SU-DHL-6 (cell line): ENCODE data around the gene CPT1C.

ENCODE experiments used
- EZH2phosphoT487 ChIP-seq: fragments of 200-600 bp; sonication (generic), shearing (Covaris generic); conservative IDR thresholded peaks from 2 replicates; pipeline ENCODE4 v1.6.1; 2018; ENCODE audit warnings: mild to moderate bottlenecking, antibody characterized with exemption, low read length, moderate library complexity, mixed read lengths
- TF ChIP-seq, protein P1 (sequence below): fragments of 200-600 bp; sonication (generic); IDR thresholded peaks from one replicate; pipeline ENCODE4 v1.5.1; 2017; ENCODE audit warnings: antibody characterized with exemption, mild to moderate bottlenecking, low read length, moderate library complexity; ENCODE audit not compliant: insufficient read depth, poor library complexity, severe bottlenecking

DNA sequence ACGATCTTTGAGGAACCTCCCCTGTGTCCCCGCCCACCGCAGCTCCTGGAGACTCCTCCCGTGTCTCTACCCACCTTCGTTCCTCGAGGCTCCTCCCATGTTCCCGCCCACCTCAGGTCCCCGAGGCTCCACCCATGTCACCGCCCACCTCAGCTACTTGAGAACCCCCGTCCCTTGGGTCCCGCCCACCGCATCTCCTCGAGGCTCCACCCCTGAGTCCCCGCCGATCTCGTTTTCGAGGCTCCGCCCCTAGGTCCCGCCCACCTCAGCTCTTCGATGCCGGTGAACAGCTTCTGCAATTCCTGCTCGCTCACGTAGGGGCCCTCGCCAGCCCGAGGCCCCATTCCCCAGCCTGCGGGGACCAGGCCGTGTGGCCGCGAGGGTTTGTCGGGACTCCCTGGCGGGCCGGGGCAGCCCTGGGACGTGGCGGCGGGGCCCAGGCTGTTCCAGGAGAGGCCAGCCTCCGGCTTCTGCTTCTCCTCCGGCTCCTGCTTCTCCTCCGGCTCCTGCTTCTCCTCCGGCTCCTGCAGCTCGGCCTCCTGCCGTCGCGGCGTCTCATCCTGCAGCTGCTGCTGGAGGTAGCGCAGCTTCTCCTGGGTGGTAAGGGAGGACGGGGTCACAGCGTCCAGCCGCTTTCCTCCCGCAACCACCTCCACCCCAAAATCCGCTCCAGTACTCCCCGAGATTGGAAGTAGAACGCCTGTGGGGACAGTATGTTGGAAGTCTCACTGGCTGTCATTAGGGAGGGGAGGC is 55.5 kb downstream of the CPT1C start:
- TF ChIP-seq, protein P1, sequence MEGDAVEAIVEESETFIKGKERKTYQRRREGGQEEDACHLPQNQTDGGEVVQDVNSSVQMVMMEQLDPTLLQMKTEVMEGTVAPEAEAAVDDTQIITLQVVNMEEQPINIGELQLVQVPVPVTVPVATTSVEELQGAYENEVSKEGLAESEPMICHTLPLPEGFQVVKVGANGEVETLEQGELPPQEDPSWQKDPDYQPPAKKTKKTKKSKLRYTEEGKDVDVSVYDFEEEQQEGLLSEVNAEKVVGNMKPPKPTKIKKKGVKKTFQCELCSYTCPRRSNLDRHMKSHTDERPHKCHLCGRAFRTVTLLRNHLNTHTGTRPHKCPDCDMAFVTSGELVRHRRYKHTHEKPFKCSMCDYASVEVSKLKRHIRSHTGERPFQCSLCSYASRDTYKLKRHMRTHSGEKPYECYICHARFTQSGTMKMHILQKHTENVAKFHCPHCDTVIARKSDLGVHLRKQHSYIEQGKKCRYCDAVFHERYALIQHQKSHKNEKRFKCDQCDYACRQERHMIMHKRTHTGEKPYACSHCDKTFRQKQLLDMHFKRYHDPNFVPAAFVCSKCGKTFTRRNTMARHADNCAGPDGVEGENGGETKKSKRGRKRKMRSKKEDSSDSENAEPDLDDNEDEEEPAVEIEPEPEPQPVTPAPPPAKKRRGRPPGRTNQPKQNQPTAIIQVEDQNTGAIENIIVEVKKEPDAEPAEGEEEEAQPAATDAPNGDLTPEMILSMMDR, result no peak
- TF ChIP-seq EZH2phosphoT487, result no peak
